Stimulated activated CD4-positive, alpha-beta T cell treated with anti-CD3 and anti-CD28 coated beads, Interleukin-15, amount 100 ng/mL, for 24 hours (primary cell): ENCODE data around the gene CD68.

ENCODE experiments used
- DNase-seq: peaks from one replicate; pipeline ENCODE4 v3.0.0-alpha.2; 2020

The CD68 gene

DNA sequence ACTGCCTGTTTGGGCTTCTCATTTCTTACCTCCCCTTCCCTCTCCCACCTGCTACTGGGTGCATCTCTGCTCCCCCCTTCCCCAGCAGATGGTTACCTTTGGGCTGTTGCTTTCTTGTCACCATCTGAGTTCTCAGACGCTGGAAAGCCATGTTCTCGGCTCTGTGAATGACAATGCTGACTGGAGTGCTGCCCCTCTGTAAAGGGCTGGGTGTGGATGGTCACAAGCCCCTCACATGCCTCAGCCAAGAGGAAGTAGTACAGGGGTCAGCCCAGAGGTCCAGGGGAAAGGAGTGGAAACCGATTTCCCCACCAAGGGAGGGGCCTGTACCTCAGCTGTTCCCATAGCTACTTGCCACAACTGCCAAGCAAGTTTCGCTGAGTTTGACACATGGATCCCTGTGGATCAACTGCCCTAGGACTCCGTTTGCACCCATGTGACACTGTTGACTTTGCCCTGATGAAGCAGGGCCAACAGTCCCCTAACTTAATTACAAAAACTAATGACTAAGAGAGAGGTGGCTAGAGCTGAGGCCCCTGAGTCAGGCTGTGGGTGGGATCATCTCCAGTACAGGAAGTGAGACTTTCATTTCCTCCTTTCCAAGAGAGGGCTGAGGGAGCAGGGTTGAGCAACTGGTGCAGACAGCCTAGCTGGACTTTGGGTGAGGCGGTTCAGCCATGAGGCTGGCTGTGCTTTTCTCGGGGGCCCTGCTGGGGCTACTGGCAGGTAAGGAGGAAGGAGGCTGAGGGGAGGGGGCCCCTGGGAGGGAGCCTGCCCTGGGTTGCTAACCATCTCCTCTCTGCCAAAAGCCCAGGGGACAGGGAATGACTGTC is at the start of gene CD68:
Gene CD68, plus strand, starts transcription at position 638 of the 833 bp plus-strand sequence. Its CDS starts 40 bp downstream, at position 678.
- DNase-seq, result peak; percentile 85

GRCh38 chr17:7530023-7530900 is 49.2 kb upstream of the CD68 start:
- no peak for DNase-seq

GRCh38 chr17:7538050-7538449 is 41.4 kb upstream of the CD68 start:
- no peak for DNase-seq

DNA sequence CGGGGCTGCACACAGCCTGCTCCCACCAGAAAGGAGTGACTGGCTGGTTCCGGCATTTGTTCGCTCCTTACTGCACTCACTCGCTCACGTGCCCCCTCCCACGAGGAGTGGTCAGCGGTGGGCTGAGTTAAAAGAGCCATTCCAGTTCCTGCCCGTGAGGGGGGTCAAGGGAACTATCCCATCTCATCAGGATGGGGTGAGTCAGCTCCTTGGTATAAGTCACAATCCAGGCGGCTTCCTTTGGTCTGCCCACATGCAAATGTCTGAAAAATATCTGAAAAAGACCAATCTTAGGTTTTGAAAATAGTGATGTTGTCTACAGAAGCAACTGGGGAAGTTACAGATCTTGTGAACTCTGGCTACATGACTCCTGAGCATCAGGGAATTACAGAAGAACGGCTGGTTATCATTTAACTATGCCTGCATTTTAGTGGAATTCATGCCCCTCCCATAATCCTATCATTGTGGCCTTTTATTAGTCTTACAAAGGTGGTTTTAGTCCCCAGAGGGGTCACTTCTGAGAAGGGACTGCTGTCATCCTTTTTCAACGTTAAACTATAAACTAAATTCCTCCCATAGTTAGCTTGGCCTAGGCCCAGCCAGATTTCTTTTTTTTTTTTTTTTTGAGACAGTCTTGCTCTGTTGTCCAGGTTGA is 40.4 kb upstream of the CD68 start:
- DNase-seq, result no peak

DNA sequence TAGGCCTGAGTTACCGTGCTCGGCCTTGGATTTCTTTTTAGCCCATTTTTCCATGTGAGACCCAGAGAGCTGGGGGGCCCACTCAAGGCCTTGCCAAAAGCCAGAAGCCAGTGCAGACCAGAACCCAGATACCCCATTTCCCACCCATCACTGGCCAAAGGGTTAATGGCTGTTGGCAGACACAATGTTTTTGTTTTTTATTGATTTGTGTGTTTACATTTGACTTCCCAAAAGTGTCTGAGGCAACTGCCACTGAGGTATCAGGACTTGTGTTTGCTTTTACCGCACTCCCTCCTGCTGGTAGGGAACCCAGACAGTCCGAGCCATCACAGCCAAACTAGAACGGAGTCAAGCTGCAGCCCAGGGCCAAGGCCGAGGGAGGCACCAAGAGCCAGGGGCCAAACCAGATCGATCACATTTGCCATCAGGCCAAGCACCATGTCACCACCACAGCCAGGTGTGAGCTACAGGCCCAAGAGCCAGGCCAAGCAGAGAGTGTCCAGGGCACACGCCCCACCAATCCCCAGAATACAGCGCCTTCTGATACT is 38.3 kb upstream of the CD68 start:
- no peak for DNase-seq

DNA sequence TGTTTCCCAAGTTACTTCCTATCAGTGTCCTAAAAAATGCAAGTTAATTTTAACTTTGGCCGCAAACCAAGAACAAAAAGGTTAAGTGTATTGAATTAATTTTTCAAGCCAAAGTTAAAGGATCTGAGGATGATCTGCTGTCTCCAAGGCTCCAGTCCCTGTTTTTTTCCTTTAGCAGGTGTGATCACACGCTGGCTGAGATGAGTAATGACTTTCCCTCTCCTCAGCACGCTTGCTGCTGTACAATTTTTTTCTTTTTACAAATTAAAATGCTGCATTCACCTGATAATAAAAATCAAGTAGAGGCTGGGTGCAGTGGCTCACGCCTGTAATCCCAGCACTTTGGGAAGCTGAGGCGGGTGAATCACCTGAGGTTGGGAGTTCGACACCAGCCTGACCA is 34.5 kb upstream of the CD68 start:
- DNase-seq, result no peak

GRCh38 chr17:7548585-7549400 is 30.6 kb upstream of the CD68 start, which contains the start of gene TNFSF12:
TSS of gene TNFSF12 (plus strand) at chr17:7549058. CDS start at chr17:7549154, 96 bp downstream.
- DNase-seq, result peak; percentile 74

- peak; percentile 58 for DNase-seq
Measured at GRCh38 chr17:7549401-7550055, 29.9 kb upstream of the CD68 start.

GRCh38 chr17:7550344-7550743 is 29.1 kb upstream of the CD68 start:
- no peak for DNase-seq

- DNase-seq, result no peak
Measured at GRCh38 chr17:7551396-7551795, 28.0 kb upstream of the CD68 start.

GRCh38 chr17:7552621-7553051 is 26.8 kb upstream of the CD68 start:
- DNase-seq, result peak; percentile 53

GRCh38 chr17:7553356-7553755 is 26.1 kb upstream of the CD68 start:
- DNase-seq, result no peak

- no peak for DNase-seq
Measured at GRCh38 chr17:7555320-7555948, 24.0 kb upstream of the CD68 start.

GRCh38 chr17:7556627-7557026 is 22.8 kb upstream of the CD68 start:
- no peak for DNase-seq

DNA sequence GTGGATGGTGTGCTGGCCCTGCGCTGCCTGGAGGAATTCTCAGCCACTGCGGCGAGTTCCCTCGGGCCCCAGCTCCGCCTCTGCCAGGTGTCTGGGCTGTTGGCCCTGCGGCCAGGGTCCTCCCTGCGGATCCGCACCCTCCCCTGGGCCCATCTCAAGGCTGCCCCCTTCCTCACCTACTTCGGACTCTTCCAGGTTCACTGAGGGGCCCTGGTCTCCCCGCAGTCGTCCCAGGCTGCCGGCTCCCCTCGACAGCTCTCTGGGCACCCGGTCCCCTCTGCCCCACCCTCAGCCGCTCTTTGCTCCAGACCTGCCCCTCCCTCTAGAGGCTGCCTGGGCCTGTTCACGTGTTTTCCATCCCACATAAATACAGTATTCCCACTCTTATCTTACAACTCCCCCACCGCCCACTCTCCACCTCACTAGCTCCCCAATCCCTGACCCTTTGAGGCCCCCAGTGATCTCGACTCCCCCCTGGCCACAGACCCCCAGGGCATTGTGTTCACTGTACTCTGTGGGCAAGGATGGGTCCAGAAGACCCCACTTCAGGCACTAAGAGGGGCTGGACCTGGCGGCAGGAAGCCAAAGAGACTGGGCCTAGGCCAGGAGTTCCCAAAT is 22.2 kb upstream of the CD68 start:
- DNase-seq, result no peak

DNA sequence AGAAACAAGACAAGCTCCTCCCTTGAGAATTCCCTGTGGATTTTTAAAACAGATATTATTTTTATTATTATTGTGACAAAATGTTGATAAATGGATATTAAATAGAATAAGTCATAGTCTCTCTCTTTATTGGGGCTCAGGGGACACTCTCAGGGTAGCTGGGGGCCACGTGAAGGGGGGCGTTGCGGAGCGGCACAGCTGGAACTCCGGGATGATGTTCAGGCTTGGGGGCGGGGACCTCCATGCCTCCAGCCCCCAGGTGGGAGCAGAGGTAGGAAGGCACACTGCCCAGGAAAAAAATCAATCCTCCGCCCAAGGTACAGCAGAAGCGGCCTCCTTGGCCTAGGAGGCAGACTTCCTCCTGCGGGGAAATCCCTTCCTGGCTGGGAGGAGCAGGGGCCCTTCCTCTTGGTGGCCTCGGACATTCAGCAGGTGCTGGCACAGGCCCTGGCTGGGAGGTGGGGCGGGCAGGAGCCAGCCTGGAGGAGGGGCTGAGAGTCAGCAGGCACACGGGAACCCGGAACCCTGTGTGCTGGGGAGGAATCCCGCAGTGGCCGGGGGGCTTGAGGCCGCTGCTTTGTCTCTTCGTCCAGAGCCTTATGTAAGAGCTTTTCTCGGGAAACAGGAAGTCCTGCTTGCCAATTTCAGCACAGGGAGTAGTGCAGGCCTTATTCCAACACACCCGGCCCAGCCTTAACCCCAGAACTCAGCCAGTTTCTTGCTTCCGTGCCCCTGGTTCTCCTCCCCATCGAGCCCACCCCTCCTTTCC is 21.5 kb upstream of the CD68 start:
- peak; percentile 51 for DNase-seq

GRCh38 chr17:7558544-7559319 is 20.7 kb upstream of the CD68 start, which contains the start of gene TNFSF13:
TSS of gene TNFSF13 (plus strand) at chr17:7558750. CDS start at chr17:7559040, 290 bp downstream.
- no peak for DNase-seq

- DNase-seq, result no peak
Measured at GRCh38 chr17:7559320-7560171, 19.9 kb upstream of the CD68 start.
